MM.1S (cell line): ENCODE measurements around the gene MSRB3.
A peak's percentile ranks its signal among the peaks of the same experiment; 100 is the strongest.

Experiments
- DNase-seq: peaks from one replicate; pipeline ENCODE4 v3.0.0-alpha.2; 2015
- H2AFZ ChIP-seq: fragments of 300-600 bp; sonication (generic); 2 replicates; pipeline ENCODE4 v1.6.0; 2016; ENCODE audit warnings: antibody characterized with exemption, low read length
- H3F3A ChIP-seq: fragments of 300-600 bp; sonication (generic); 2 replicates; pipeline ENCODE4 v1.6.1; 2016; ENCODE audit warnings: mild to moderate bottlenecking, antibody characterized with exemption, low read length, moderate library complexity, mixed read lengths; ENCODE audit not compliant: insufficient read depth
- H3K27ac ChIP-seq: fragments of 300-600 bp; sonication (generic); 2 replicates; pipeline ENCODE4 v1.5.1; 2016; ENCODE audit warnings: mild to moderate bottlenecking, low read length
- H3K27me3 ChIP-seq: fragments of 300-600 bp; sonication (generic); replicated peaks from 2 replicates; pipeline ENCODE4 v1.6.0; 2016; ENCODE audit warnings: low read length; ENCODE audit not compliant: insufficient read depth
- H3K36me3 ChIP-seq: fragments of 300-600 bp; sonication (generic); replicated peaks from 2 replicates; pipeline ENCODE4 v1.6.1; 2016; ENCODE audit warnings: mild to moderate bottlenecking, low read length, mixed read lengths; ENCODE audit not compliant: insufficient read depth
- H3K4me1 ChIP-seq: fragments of 300-600 bp; sonication (generic); 2 replicates; pipeline ENCODE4 v1.6.1; 2016; ENCODE audit warnings: low read length, mixed read lengths
- H3K4me2 ChIP-seq: fragments of 300-600 bp; sonication (generic); 2 replicates; pipeline ENCODE4 v1.6.0; 2016; ENCODE audit warnings: low read depth, low read length
- H3K4me3 ChIP-seq: fragments of 300-600 bp; sonication (generic); 2 replicates; pipeline ENCODE4 v1.5.1; 2016; ENCODE audit warnings: low read length, mixed read lengths
- H3K79me2 ChIP-seq: fragments of 300-600 bp; sonication (generic); 2 replicates; pipeline ENCODE4 v1.6.1; 2016; ENCODE audit warnings: mixed run types, low read length, mixed read lengths
- H3K9ac ChIP-seq: fragments of 300-600 bp; sonication (generic); 2 replicates; pipeline ENCODE4 v1.6.1; 2016; ENCODE audit warnings: low read length, mixed read lengths
- H3K9me2 ChIP-seq: fragments of 300-600 bp; sonication (generic); replicated peaks from 2 replicates; pipeline ENCODE4 v1.6.1; 2016; ENCODE audit warnings: mild to moderate bottlenecking, low read length, mixed read lengths; ENCODE audit not compliant: insufficient read depth
- H3K9me3 ChIP-seq: fragments of 300-600 bp; sonication (generic); replicated peaks from 2 replicates; pipeline ENCODE4 v1.6.1; 2016; ENCODE audit warnings: mild to moderate bottlenecking, low read length, mixed read lengths; ENCODE audit not compliant: insufficient read depth
- H4K20me1 ChIP-seq: fragments of 300-600 bp; sonication (generic); 2 replicates; pipeline ENCODE4 v1.6.1; 2016; ENCODE audit warnings: mild to moderate bottlenecking, low read length, moderate library complexity, mixed read lengths; ENCODE audit not compliant: insufficient read depth
- EZH2 ChIP-seq: fragments of 300-600 bp; sonication (generic); optimal IDR thresholded peaks from 2 replicates; pipeline ENCODE3; 2017; ENCODE audit warnings: low read depth, mild to moderate bottlenecking, antibody characterized with exemption, low read length, mixed read lengths
- EZH2phosphoT487 ChIP-seq: fragments of 300-600 bp; sonication (generic); IDR thresholded peaks from 2 replicates; pipeline ENCODE4 v1.6.1; 2018; ENCODE audit warnings: antibody characterized with exemption, low read length
- TF ChIP-seq, protein P1 (sequence below): fragments of 300-600 bp; sonication (generic); IDR thresholded peaks from 2 replicates; pipeline ENCODE4 v1.5.1; 2016; ENCODE audit warnings: antibody characterized with exemption, low read length, mixed read lengths

Gene MSRB3

DNA sequence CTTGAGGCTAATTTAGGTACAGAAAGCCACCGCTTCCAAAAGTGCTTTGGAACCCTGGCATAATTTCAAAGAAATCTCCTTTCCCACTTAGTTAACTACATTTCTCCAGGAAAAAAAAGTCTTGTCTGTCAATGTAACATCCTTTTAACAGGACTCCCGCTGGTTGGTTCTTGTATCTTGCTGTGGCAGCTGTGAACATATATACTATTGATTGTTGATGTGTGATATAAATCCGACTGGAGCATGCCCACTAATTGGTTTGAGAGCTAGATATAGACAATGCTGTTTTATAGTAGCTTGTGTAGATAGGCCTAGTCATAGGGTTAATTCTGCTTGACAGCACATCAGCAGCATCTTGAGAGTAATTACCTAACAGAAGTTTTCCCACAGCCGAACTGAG is 89.6 kb downstream of the MSRB3 start:
- Histone ChIP-seq H2AFZ (no peak overlapping the region), H3K36me3 (no peaks in the 10 kb centered on the region), H3K27me3 (no peaks in the 10 kb centered on the region), H3K4me3 (no peak overlapping the region), H3K4me2 (no peak overlapping the region), H3K9ac (no peak overlapping the region), H3K9me2 (no peaks in the 10 kb centered on the region), H3K27ac (no peak overlapping the region), H4K20me1 (no peaks in the 10 kb centered on the region), H3K9me3 (no peaks in the 10 kb centered on the region), H3K79me2 (no peaks in the 10 kb centered on the region), H3K4me1 (no peaks in the 10 kb centered on the region), H3F3A (no peaks in the 10 kb centered on the region)
- DNase-seq, result no peak
- TF ChIP-seq, protein P1, sequence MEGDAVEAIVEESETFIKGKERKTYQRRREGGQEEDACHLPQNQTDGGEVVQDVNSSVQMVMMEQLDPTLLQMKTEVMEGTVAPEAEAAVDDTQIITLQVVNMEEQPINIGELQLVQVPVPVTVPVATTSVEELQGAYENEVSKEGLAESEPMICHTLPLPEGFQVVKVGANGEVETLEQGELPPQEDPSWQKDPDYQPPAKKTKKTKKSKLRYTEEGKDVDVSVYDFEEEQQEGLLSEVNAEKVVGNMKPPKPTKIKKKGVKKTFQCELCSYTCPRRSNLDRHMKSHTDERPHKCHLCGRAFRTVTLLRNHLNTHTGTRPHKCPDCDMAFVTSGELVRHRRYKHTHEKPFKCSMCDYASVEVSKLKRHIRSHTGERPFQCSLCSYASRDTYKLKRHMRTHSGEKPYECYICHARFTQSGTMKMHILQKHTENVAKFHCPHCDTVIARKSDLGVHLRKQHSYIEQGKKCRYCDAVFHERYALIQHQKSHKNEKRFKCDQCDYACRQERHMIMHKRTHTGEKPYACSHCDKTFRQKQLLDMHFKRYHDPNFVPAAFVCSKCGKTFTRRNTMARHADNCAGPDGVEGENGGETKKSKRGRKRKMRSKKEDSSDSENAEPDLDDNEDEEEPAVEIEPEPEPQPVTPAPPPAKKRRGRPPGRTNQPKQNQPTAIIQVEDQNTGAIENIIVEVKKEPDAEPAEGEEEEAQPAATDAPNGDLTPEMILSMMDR, result no peak
- TF ChIP-seq EZH2phosphoT487 (no peak), EZH2 (no peak)

DNA sequence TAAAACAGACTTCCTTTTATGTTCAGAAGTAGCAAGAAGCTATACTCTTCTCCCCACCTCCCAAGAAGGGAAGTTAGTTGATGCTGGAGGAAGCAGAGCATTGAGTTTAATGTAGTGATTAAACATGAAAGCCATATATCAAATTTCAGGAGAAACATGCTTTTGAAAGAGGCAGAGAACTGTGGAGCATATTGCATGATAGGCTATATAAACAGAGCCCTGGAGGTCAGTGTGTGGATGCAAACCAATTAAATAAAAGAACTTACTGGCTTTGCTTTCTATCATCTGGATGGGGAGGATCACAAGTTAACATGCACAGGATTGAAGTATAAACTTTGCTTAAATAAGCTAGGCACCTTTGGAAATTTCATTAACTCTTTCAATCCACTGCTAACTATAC is 94.1 kb downstream of the MSRB3 start:
- Histone ChIP-seq H3K27me3 (no peaks in the 10 kb centered on the region), H3K4me2 (no peak overlapping the region), H3K4me3 (no peak overlapping the region), H3F3A (no peaks in the 10 kb centered on the region), H3K9ac (no peak overlapping the region), H3K27ac (no peak overlapping the region), H3K9me2 (no peaks in the 10 kb centered on the region), H2AFZ (no peak overlapping the region), H3K4me1 (no peaks in the 10 kb centered on the region), H3K9me3 (no peaks in the 10 kb centered on the region), H4K20me1 (no peaks in the 10 kb centered on the region), H3K79me2 (no peaks in the 10 kb centered on the region), H3K36me3 (no peaks in the 10 kb centered on the region)
- no peak for TF ChIP-seq EZH2
- TF ChIP-seq EZH2phosphoT487, result no peak
- TF ChIP-seq, protein P1, result no peak
- DNase-seq, result no peak

DNA sequence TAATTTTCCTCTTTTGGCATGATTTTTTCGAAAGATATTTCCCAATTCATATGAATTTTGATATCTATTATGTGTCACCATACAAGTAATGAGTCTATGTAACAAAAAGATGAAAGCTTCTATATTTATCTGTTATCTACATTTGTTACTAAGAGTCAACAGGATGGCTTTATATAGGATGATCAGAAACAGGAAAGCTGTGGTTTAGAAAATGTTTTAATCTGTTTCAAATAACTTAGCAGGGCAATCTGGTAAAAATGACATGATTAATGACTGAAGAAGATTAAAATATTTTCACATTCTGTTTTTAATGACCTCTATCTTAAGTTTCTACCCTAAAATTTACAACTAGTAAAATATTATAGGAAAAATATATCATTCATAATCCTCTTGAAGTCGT is 105.8 kb downstream of the MSRB3 start:
- TF ChIP-seq EZH2 (no peak), EZH2phosphoT487 (no peak)
- TF ChIP-seq, protein P1, result no peak
- Histone ChIP-seq H3K4me2 (peak overlapping the region; percentile 33), H3F3A (no peaks in the 10 kb centered on the region), H3K27me3 (no peaks in the 10 kb centered on the region), H3K4me3 (no peak overlapping the region), H3K9me3 (no peaks in the 10 kb centered on the region), H3K27ac (no peak overlapping the region), H3K9me2 (no peaks in the 10 kb centered on the region), H4K20me1 (no peaks in the 10 kb centered on the region), H3K4me1 (peaks cover 12% of the 10 kb centered on the region), H3K36me3 (no peaks in the 10 kb centered on the region), H2AFZ (no peak overlapping the region), H3K79me2 (no peaks in the 10 kb centered on the region), H3K9ac (no peak overlapping the region)
- peak; percentile 53 for DNase-seq

DNA sequence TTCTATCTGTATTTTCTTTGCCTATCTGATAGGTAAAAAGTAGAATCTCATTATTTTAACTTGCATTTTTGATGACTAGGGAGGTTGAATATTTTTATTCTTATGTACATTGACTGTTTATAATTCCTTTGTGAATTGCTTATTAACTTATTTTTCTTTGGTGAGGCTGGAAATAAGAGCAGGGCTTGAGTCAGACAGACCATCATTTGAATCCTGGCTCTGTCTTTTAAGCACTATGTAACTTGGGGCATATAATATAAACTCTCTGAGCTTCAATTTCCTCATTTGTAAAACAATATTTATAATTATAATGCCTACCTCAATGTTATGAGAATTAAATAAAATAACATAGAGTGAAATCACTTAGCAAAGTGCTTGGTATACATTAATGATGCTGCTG is 108.9 kb downstream of the MSRB3 start:
- Histone ChIP-seq H3K9ac (no peak overlapping the region), H3K27ac (no peak overlapping the region), H3K79me2 (no peaks in the 10 kb centered on the region), H3K27me3 (no peaks in the 10 kb centered on the region), H3K9me3 (no peaks in the 10 kb centered on the region), H3K4me1 (peaks cover 12% of the 10 kb centered on the region), H3F3A (no peaks in the 10 kb centered on the region), H3K9me2 (no peaks in the 10 kb centered on the region), H4K20me1 (no peaks in the 10 kb centered on the region), H3K4me2 (no peak overlapping the region), H2AFZ (no peak overlapping the region), H3K36me3 (no peaks in the 10 kb centered on the region), H3K4me3 (no peak overlapping the region)
- DNase-seq, result no peak
- no peak for TF ChIP-seq EZH2
- TF ChIP-seq EZH2phosphoT487, result no peak
- TF ChIP-seq, protein P1, result no peak
